Ishikawa (cell line): Measurements from ENCODE around the gene CLNS1A.

Source experiments
- CEBPB ChIP-seq: IDR thresholded peaks from 2 replicates; pipeline ENCODE4 v1.6.1; 2012
- CREB1 ChIP-seq: IDR thresholded peaks from 2 replicates; pipeline ENCODE4 v1.6.1; 2012; ENCODE audit warnings: low read depth
- RAD21 ChIP-seq: IDR thresholded peaks from 2 replicates; pipeline ENCODE4 v1.6.1; 2012; ENCODE audit warnings: low read depth
- TAF1 ChIP-seq: IDR thresholded peaks from 2 replicates; pipeline ENCODE4 v1.6.1; 2012; ENCODE audit warnings: low read depth, mild to moderate bottlenecking

GRCh38 chr11:77590194-77590782 is 47.3 kb downstream of the CLNS1A start:
- TF ChIP-seq CEBPB (no peak), TAF1 (no peak), CREB1 (no peak), RAD21 (no peak)
